Mesenchymal stem cell (in vitro differentiated cells and primary cell): Measurements from ENCODE around the gene LHFPL2.

Source experiments
- DNase-seq: peaks from one replicate; pipeline ENCODE4 v3.0.0-alpha.2; 2013
- H2AFZ ChIP-seq: one replicate; pipeline ENCODE4 v1.6.1; 2013; ENCODE audit warnings: low read depth, mild to moderate bottlenecking, control low read depth, inconsistent platforms, low read length, moderate library complexity
- H2AK5ac ChIP-seq: 2 replicates; pipeline ENCODE4 v1.6.1; 2013; ENCODE audit warnings: low read length, moderate library complexity, mild to moderate bottlenecking, inconsistent platforms; ENCODE audit not compliant: severe bottlenecking
- H2BK120ac ChIP-seq: one replicate; pipeline ENCODE4 v1.6.1; 2013; ENCODE audit warnings: low read depth, mild to moderate bottlenecking, inconsistent platforms, low read length, moderate library complexity
- H2BK12ac ChIP-seq, 2 experiments: one replicate each; pipeline ENCODE4 v1.6.1; 2013; ENCODE audit warnings: inconsistent platforms in 2 of 2, low read length in 2 of 2, mild to moderate bottlenecking in 2 of 2, moderate library complexity in 2 of 2, control low read depth in 1 of 2
- H2BK15ac ChIP-seq: one replicate; pipeline ENCODE4 v1.6.1; 2013; ENCODE audit warnings: mild to moderate bottlenecking, low read depth, inconsistent platforms; ENCODE audit not compliant: poor library complexity, severe bottlenecking
- H2BK5ac ChIP-seq: 2 replicates; pipeline ENCODE4 v1.6.1; 2013; ENCODE audit warnings: low read depth, mild to moderate bottlenecking, low read length, control low read depth, inconsistent platforms; ENCODE audit not compliant: poor library complexity, severe bottlenecking
- H3K14ac ChIP-seq, 2 experiments: one replicate each; pipeline ENCODE4 v1.6.1; 2013; ENCODE audit warnings: inconsistent platforms in 2 of 2, low read length in 2 of 2, control low read depth in 1 of 2, mild to moderate bottlenecking in 1 of 2, moderate library complexity in 1 of 2
- H3K18ac ChIP-seq, 2 experiments: one replicate each; pipeline ENCODE4 v1.6.1; 2013; ENCODE audit warnings: inconsistent platforms in 2 of 2, low read length in 2 of 2, control low read depth in 1 of 2, low read depth in 1 of 2, mild to moderate bottlenecking in 1 of 2
- H3K23ac ChIP-seq, 2 experiments: one replicate each; pipeline ENCODE4 v1.6.1; 2013; ENCODE audit warnings: inconsistent platforms in 2 of 2, low read length in 2 of 2, mild to moderate bottlenecking in 2 of 2, moderate library complexity in 2 of 2, control low read depth in 1 of 2
- H3K27ac ChIP-seq: 2 replicates; pipeline ENCODE4 v1.5.1; 2013; ENCODE audit warnings: mild to moderate bottlenecking, moderate library complexity, low read length, control low read depth, inconsistent platforms; ENCODE audit not compliant: poor library complexity, severe bottlenecking
- H3K27me3 ChIP-seq, 2 experiments: 2 replicates each; pipeline versions ENCODE4 v1.6.1 to v1.7.0; 2013; ENCODE audit warnings: low read length in 2 of 2, mild to moderate bottlenecking in 2 of 2, moderate library complexity in 2 of 2, control low read depth in 1 of 2, inconsistent platforms in 1 of 2; ENCODE audit not compliant: control insufficient read depth in 1 of 2, insufficient read depth in 1 of 2
- H3K36me3 ChIP-seq, 2 experiments: 2 replicates each; pipeline versions ENCODE4 v1.6.1 to v1.7.0; 2013; ENCODE audit warnings: low read length in 2 of 2, control low read depth in 1 of 2, inconsistent platforms in 1 of 2, low read depth in 1 of 2, mild to moderate bottlenecking in 1 of 2; ENCODE audit not compliant: insufficient read depth in 2 of 2, control insufficient read depth in 1 of 2
- H3K4ac ChIP-seq, 2 experiments: one replicate each; pipeline ENCODE4 v1.6.1; 2013; ENCODE audit warnings: inconsistent platforms in 2 of 2, low read length in 2 of 2, mild to moderate bottlenecking in 2 of 2, moderate library complexity in 2 of 2, control low read depth in 1 of 2, low read depth in 1 of 2
- H3K4me1 ChIP-seq: 2 replicates; pipeline ENCODE4 v1.6.1; 2013; ENCODE audit warnings: low read depth, low read length, control low read depth; ENCODE audit not compliant: control insufficient read depth, insufficient read depth
- H3K4me2 ChIP-seq: 2 replicates; pipeline ENCODE4 v1.6.1; 2013; ENCODE audit warnings: low read length, mild to moderate bottlenecking, inconsistent platforms; ENCODE audit not compliant: poor library complexity, severe bottlenecking
- H3K4me3 ChIP-seq, 2 experiments: 2 replicates each; pipeline versions ENCODE4 v1.5.1 to v1.7.0; 2013; ENCODE audit warnings: low read length in 2 of 2, mild to moderate bottlenecking in 2 of 2, control low read depth in 1 of 2, low read depth in 1 of 2; ENCODE audit not compliant: insufficient read depth in 1 of 2
- H3K79me1 ChIP-seq: replicated peaks from 2 replicates; pipeline ENCODE4 v1.6.1; 2013; ENCODE audit warnings: mild to moderate bottlenecking, control low read depth, low read length, inconsistent platforms; ENCODE audit not compliant: poor library complexity, severe bottlenecking
- H3K9ac ChIP-seq: 2 replicates; pipeline ENCODE4 v1.7.0; 2013; ENCODE audit warnings: mild to moderate bottlenecking, low read length, moderate library complexity
- H3K9me3 ChIP-seq: 2 replicates; pipeline ENCODE4 v1.7.0; 2013; ENCODE audit warnings: mild to moderate bottlenecking, low read length; ENCODE audit not compliant: control insufficient read depth
- H4K8ac ChIP-seq: one replicate; pipeline ENCODE4 v1.6.1; 2013; ENCODE audit warnings: inconsistent platforms, mild to moderate bottlenecking, low read length, moderate library complexity
- H4K91ac ChIP-seq: one replicate; pipeline ENCODE4 v1.6.1; 2013; ENCODE audit warnings: mild to moderate bottlenecking, low read length, inconsistent platforms
- WGBS: methylation state at CpG from one replicate; pipeline ENCODE4 v1.1.7; 2013; ENCODE audit warnings: mixed read lengths; 5-methylcytosine and 5-hydroxymethylcytosine counted together

The LHFPL2 gene

GRCh38 chr5:78651468-78651867 lies 2.9 kb upstream of the LHFPL2 start:
- peaks cover 10% of the 10 kb centered on the region for H3K4me1 ChIP-seq
- WGBS = 100% methylated on average over 1 of the region's 2 CpGs

GRCh38 chr5:78650531-78650930 lies 2.0 kb upstream of the LHFPL2 start:
- no peak overlapping the region for H2AK5ac ChIP-seq
- H4K91ac ChIP-seq = no peak overlapping the region
- no peaks in the 10 kb centered on the region for H3K27me3 ChIP-seq

More at GRCh38 chr5:78651468-78651867, 2.9 kb upstream of the LHFPL2 start:
- H2AK5ac ChIP-seq = no peak overlapping the region
- peaks cover 3% of the 10 kb centered on the region for H3K79me1 ChIP-seq
- no peak overlapping the region for H2BK15ac ChIP-seq
- no peak overlapping the region for H2BK120ac ChIP-seq
- no peak overlapping the region for H3K9ac ChIP-seq
- no peak overlapping the region for H2BK12ac ChIP-seq
- H3K4me2 ChIP-seq = no peak overlapping the region
- no peaks in the 10 kb centered on the region for H3K9me3 ChIP-seq
- H3K23ac ChIP-seq = no peak overlapping the region
- H3K14ac ChIP-seq = no peak overlapping the region
- DNase-seq = no peak
- H2BK5ac ChIP-seq = no peak overlapping the region
- no peak overlapping the region for H3K18ac ChIP-seq
- no peaks in the 10 kb centered on the region for H3K27me3 ChIP-seq
- no peak overlapping the region for H3K4ac ChIP-seq
- H4K8ac ChIP-seq = no peak overlapping the region
- H3K36me3 ChIP-seq = no peaks in the 10 kb centered on the region
- H3K4me3 ChIP-seq = no peak overlapping the region
- no peak overlapping the region for H4K91ac ChIP-seq
- no peak overlapping the region for H2AFZ ChIP-seq
- H3K27ac ChIP-seq = no peak overlapping the region

GRCh38 chr5:78649861-78650496 lies 1.4 kb upstream of the LHFPL2 start:
- no peak overlapping the region for H4K91ac ChIP-seq
- 65% methylated on average over 9 of the region's 10 CpGs for WGBS
- no peaks in the 10 kb centered on the region for H3K27me3 ChIP-seq
- H2BK5ac ChIP-seq = no peak overlapping the region
- no peak overlapping the region for H3K4ac ChIP-seq
- peaks cover 10% of the 10 kb centered on the region for H3K4me1 ChIP-seq
- peaks cover 11% of the 10 kb centered on the region for H3K79me1 ChIP-seq
- no peak overlapping the region for H4K8ac ChIP-seq
- H3K23ac ChIP-seq = no peak overlapping the region
- H2AK5ac ChIP-seq = no peak overlapping the region
- no peaks in the 10 kb centered on the region for H3K9me3 ChIP-seq
- peak; percentile 70 for DNase-seq
- peak overlapping the region; percentile 62 for H3K9ac ChIP-seq
- peaks cover 0 to 6% of the 10 kb centered on the region in 2 experiments for H3K36me3 ChIP-seq
- H3K18ac ChIP-seq = no peak overlapping the region
- no peak overlapping the region for H2AFZ ChIP-seq
- H3K4me3 ChIP-seq = no peak overlapping the region
- no peak overlapping the region for H2BK120ac ChIP-seq
- no peak overlapping the region for H2BK12ac ChIP-seq
- no peak overlapping the region for H3K14ac ChIP-seq
- H3K4me2 ChIP-seq = no peak overlapping the region
- H3K27ac ChIP-seq = peak overlapping the region; percentile 10
- no peak overlapping the region for H2BK15ac ChIP-seq

More at GRCh38 chr5:78650531-78650930, 2.0 kb upstream of the LHFPL2 start:
- Histone ChIP-seq H3K79me1 (peaks cover 9% of the 10 kb centered on the region), H2BK15ac (no peak overlapping the region), H2BK12ac (no peak overlapping the region), H3K9ac (peak overlapping the region; percentile 18), H3K23ac (no peak overlapping the region), H3K4me1 (peaks cover 10% of the 10 kb centered on the region), H3K4me2 (no peak overlapping the region), H3K18ac (no peak overlapping the region), H2BK5ac (no peak overlapping the region), H3K36me3 (peaks cover 0 to 6% of the 10 kb centered on the region in 2 experiments), H2AFZ (no peak overlapping the region), H3K4ac (no peak overlapping the region), H2BK120ac (no peak overlapping the region), H4K8ac (no peak overlapping the region), H3K14ac (no peak overlapping the region), H3K27ac (no peak overlapping the region), H3K4me3 (no peak overlapping the region), H3K9me3 (no peaks in the 10 kb centered on the region)
- DNase-seq = no peak
- no CpG with 5 or more reads among the region's 1 CpG for WGBS

GRCh38 chr5:78649211-78649695 lies 681 bp upstream of the LHFPL2 start:
- H4K8ac ChIP-seq = peak overlapping the region; percentile 46
- peaks cover 0 to 7% of the 10 kb centered on the region in 2 experiments for H3K36me3 ChIP-seq
- H3K79me1 ChIP-seq = peaks cover 14% of the 10 kb centered on the region
- H2BK15ac ChIP-seq = peak overlapping the region; percentile 98
- peak overlapping the region; percentile 67 for H2BK5ac ChIP-seq
- H3K4me1 ChIP-seq = peaks cover 10% of the 10 kb centered on the region
- H3K27ac ChIP-seq = peak overlapping the region; percentile 51
- H3K4me2 ChIP-seq = peak overlapping the region; percentile 94
- no peaks in the 10 kb centered on the region for H3K9me3 ChIP-seq
- H2AFZ ChIP-seq = peak overlapping the region; percentile 78
- no peaks in the 10 kb centered on the region for H3K27me3 ChIP-seq
- WGBS = 5% methylated on average over 23 of the region's 23 CpGs
- H2AK5ac ChIP-seq = no peak overlapping the region
- H3K23ac ChIP-seq = no peak overlapping the region
- peak overlapping the region in 1 of 2 experiments; percentile 44 for H3K4ac ChIP-seq
- DNase-seq = peak; percentile 33
- peak overlapping the region; percentile 72 to 76 for H3K4me3 ChIP-seq
- peak overlapping the region; percentile 97 for H2BK120ac ChIP-seq
- peak overlapping the region in 1 of 2 experiments; percentile 74 for H3K14ac ChIP-seq
- peak overlapping the region in 1 of 2 experiments; percentile 63 for H2BK12ac ChIP-seq
- H3K9ac ChIP-seq = peak overlapping the region; percentile 93
- H3K18ac ChIP-seq = peak overlapping the region in 1 of 2 experiments; percentile 66
- peak overlapping the region; percentile 7 for H4K91ac ChIP-seq
